Activated CD4-positive, alpha-beta T cell treated with anti-CD3 and anti-CD28 coated beads for 4 hours (primary cell): ENCODE measurements around the gene MXD3.

ENCODE experiments used
- DNase-seq, 2 donors: peaks; one replicate each; pipeline ENCODE4 v3.0.0-alpha.2; 2020

The MXD3 gene

DNA sequence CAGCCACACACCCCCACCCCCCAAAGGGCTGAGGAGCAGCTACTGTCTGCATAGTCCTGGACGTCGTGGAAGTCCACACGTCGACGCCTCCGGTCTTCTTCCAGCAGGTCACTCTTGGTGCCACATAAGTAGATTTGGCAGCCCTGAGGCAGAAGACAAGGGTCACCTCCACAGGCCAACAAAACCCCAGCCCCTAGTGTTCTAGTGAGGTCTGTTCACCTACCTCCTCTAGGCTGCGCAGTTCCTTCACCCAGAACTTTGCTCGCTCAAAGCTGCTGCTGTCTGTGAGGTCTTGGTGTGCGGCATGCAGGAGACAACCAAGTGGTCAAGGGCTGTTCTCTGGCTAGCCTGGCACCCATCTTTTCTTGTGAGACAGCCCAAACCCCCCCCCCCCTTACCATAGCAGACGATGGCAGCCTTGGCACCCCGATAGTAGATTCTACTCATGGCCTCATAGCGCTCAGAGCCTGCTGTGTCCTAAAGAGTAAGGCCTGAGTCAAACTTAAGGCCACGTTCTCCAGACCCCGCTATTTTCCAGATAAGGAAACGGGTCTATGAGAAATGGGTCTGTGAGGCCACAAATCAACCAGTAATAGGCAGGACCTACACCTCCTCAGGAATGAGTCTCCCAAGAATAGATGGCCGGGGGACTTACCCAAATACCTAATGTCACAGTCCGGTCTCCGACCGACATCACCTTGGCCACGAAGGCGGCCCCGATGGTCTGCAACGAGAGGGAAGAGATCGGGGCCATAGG lies 9.2 kb downstream of the MXD3 start:
- DNase-seq, result no peak

DNA sequence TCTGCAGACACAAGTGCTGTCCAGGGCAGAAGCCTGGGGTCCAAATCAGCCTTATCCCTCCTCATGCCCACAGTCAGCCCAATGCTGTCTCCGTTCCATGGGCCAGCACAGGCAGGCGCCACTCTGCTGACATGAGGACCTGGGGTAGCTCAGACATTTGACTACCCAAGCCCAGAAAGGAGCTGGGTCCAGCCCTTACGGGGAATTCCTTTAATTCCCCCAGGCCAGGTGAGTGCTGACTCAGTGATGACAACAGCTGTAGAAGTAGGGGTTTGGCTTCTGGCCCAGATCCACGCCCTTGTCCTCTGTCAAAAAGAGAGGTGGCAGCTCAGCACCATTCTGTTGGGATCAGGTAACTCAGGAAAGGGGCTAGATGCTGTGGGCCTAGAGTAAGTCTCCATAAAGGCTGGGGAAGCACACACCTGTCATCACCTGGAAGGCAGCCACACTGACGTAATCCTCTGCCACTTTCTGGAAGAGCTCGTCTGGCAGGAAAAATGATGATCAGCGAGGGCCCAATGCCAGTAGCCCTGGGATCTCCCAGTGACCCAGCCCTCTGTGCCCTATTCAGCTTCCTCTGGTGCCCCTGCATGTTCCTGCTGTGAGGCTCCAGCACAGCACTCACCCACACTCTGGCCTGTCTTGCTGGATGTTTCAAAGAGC lies 10.1 kb downstream of the MXD3 start:
- DNase-seq, result no peak

DNA sequence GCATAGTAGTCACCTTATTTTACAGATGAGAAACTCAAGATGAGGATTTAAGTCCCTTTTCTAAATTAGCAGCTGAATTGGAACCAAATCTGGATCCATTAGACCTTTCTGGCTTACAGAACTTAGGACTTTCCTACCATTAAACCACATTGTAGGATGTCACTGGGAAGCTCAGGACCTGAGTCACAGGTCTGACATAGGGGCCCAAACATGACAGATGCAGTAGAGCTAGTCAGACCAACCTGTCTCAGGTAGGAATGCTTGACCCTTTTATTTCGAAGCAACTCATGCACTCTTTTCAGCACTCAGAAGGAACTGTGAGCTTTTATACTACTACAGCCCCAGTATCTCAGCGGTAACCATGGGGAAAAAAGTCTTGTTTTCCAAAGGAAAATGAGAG lies 10.7 kb downstream of the MXD3 start:
- DNase-seq, result no peak

DNA sequence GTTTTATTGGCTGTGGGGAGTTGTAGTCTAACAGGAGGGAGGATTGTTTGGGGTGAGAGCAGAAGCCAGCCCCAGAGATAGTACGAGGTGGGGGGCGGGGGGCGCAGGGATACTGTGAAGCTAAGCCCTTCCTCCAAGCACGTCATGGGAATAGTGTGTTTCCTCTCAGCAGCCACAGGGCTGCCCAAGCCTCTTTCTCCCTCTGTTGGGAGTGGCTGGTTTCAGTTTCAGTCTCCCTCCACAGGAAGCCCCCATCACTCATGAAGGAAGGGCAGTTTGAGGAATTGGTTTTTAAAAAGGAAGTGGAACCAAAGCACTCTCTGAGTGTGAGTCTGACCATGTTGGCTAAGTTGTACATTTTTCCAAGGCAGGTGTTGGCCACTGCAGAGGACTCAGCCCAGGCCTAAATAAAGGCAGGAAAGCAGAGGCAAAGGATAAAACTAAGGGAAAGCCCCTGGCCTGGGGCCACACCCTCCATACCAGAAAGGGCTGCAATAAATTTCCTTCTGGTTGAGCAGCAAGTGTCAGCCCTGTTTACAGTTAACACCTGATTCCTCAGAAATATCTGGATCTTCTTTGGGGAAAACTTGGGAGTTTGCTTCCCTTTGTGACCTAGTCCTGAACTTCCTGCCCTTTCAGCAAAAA lies 11.3 kb downstream of the MXD3 start:
- DNase-seq, result peak; percentile 53 to 54

DNA sequence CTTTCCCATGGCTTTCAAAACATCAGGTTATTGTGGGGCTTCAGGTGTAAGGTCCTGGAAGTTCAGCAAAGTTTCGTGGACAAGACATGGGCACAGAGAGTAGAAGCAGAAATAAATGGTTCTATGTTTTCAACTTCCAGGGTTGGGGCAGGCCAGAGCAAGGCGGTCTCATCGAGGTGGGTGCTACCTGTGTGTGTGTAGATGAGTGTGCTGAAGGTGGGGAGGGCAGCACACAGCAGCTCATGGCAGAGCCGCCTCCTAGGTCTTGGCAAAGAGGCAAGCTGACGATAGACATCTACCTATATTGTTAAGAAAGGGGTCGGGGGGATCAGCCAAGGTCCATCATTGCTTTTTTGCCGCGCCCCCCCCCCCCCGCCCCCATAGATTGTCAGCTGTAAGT lies 12.0 kb downstream of the MXD3 start:
- DNase-seq, result no peak

DNA sequence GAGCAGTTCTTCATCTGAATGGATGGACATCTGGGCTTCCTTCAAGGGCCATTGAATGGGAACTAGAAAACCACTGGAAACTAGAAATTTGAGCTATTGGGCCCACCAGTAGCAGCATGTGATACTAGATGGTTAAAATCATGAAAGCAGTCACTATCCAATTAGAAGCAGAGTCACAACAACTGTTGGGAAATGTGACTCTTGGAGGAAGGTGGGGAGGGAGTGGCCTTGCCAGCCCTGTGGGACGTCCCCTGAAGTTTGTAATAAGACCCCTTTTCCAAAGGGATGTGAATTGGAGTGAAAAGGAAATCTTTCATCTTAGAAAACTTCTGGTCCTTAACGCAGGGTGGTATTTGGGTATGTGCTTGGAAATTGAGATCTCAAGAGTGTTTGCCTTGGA lies 13.8 kb downstream of the MXD3 start:
- no peak for DNase-seq

DNA sequence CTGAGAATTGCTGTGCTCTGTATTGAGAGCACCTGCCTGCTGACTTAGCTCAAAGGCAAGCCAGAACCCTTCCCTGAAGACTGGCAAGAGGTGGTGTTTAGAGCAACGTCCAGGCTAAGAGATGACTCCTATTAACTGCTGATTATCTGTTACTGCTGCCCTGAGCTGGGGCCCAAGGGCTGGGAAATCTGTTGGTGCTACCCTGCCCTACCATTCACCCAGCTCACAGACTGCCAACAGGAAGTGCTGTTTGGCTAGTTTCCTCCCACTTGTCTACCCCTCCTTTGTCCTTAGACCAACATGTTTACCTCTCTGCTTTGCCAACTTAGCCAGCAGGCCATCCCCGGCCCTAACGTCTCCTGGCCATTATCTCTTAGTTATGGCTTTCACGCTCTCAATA lies 15.1 kb downstream of the MXD3 start:
- DNase-seq, result no peak

DNA sequence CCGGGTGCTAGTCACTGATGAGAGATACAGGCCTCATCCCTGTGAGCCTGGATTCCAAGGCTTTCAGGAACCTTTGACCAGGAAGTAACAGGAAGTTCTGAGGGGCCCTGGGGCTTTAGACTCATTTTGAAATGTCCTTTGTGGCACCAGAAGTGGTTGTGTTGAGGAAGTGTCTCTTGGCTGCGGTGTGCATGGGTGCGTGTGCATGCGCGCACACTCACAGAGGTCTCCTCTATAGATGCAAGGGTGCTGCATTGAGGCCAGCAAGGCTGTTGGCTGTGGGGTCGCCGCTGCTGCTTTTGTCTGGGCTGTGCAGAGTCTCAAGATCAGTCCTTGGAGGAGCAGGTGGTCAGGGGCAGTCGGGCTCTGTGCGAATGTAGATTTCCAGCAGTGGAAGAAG lies 15.8 kb downstream of the MXD3 start:
- no peak for DNase-seq

DNA sequence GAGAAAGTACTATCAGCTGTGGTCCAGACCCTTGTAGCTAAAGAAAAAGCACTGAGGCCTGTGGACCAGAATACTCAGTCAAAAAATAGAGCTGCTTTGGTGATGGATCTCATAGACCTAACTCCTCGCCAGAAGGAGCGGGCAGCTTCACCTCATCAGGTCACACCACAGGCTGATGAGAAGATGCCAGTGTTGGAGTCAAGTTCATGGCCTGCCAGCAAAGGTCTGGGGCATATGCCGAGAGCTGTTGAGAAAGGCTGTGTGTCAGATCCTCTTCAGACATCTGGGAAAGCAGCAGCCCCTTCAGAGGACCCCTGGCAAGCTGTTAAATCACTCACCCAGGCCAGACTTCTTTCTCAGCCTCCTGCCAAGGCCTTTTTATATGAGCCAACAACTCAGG lies 17.1 kb downstream of the MXD3 start:
- no peak for DNase-seq

DNA sequence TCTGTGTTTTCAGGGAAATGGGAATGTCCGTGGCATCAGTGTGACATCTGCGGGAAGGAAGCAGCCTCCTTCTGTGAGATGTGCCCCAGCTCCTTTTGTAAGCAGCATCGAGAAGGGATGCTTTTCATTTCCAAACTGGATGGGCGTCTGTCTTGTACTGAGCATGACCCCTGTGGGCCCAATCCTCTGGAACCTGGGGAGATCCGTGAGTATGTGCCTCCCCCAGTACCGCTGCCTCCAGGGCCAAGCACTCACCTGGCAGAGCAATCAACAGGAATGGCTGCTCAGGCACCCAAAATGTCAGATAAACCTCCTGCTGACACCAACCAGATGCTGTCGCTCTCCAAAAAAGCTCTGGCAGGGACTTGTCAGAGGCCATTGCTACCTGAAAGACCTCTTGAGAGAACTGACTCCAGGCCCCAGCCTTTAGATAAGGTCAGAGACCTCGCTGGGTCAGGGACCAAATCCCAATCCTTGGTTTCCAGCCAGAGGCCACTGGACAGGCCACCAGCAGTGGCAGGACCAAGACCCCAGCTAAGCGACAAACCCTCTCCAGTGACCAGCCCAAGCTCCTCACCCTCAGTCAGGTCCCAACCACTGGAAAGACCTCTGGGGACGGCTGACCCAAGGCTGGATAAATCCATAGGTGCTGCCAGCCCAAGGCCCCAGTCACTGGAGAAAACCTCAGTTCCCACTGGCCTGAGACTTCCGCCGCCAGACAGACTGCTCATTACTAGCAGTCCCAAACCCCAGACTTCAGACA lies 17.7 kb downstream of the MXD3 start:
- no peak for DNase-seq

DNA sequence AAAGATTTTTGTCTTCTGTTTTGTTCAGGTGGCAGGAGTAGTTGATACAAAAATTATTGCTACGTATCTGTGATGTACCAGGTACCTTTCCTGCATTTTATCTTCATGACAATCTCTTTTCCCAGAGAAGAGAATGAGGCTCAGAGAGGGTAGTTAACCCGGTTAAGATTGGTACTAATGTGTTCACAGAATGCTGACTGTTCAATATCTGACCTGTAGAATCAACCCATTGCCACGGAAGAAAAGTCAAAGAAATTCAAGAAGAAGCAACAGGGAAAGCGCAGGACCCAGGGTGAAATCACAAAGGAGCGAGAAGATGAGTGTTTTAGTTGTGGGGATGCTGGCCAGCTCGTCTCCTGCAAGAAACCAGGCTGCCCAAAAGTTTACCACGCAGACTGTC lies 20.0 kb downstream of the MXD3 start:
- DNase-seq, result no peak

DNA sequence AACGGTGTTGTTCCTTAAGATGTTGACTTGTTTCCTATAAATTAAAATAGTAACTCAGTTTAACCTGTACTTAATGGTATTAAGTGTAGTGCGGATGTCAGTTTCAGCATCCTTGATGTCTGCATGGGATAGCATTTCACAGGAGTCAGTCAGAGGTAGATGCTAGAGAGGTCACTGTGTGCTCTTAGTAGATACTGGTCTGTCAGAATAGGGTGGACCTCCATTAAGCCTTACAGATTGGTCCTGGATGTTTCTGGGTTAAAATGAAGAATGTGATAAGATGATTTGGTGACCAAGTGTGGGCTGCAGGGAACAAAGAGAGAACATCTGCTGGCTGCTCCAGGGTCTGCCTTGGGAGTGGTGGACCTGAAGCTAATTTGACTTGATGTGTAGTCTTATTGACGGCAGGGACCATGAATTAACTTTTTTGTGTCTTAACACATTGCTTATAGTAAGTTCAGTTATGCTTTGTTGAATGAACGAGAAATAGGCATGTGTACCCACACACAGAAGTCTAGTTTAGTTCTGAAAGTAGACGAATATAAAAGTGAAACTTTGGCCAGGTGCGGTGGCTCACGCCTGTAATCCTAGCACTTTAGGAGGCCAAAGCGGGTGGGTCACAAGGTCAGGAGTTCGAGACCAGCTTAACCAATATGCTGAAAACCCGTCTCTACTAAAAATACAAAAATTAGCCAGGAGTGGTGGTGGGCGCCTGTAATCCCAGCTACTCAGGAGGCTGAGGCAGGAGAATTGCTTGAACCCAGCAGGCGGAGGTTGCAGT lies 20.7 kb downstream of the MXD3 start:
- no peak for DNase-seq

DNA sequence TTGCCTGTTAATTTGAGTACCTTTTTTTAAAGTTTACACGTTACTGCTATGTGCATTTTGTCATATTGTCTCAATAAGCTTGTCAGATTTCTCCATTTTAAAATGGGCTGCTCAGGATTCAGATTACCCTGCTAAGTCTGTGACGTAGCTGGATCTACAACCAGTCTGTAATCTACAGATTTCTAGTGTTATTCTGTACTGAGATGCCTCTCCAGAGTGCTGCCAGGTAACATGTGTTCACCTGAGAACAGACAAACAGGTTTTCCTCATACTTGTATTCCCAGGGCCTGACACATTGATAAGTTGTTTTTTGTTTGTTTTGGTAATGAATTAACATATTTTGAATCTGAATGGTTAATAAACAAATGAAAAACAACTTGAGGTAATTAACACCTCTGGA lies 23.5 kb downstream of the MXD3 start:
- no peak for DNase-seq

DNA sequence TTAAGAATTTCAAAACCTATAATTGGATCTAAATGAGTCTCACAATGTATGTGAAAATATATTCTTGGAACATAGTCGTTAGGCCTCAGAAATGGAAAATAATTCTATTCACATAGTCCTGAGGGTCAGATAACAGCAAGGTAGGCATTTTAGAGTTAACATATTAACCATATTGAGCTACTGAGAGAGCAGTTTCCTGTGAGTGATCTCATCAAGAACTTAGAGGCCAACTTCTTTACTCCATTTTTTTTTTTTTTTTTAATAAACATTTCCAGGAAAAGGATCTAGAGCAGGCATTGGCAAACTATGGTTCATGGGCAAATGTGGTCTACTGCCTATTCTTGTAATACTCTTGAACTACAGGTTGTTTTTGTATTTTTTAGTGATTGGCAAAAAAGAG lies 34.8 kb downstream of the MXD3 start:
- no peak for DNase-seq

DNA sequence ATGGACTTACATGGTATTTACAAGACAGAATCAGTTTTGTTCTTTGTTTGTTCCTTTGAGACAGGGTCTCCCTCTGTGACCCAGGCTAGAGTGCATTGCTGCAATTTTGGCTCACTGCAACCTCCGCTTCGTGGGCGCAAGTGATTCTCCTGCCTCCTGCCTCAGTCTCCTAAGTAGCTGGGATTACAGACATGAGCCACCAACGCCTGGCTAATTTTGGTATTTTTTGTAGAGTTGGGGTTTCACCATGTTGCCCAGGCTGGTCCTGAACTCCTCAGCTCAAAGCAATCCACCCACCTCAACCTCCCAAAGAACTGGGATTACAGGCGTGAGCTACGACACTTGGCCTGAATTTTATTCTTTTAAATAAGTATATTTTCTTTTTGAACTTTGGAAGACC lies 35.8 kb downstream of the MXD3 start:
- no peak for DNase-seq

DNA sequence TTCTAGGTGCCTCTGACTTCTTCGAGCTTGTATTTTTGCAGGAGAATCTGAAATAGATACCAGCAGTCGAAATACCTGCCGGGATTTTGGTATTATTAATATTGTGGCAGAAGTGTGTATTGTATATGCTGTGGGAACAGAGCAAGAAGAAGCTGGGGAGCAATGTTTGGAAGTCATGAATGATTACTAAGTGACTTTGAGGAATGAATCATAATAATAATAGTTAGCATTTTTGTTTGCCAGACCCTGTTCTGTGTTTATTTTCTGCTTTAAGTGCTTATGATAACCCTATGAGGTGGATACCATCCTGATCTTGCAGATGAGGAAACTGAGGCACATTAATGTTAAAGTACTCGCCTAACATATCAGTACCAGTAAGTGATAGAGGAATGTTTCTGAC lies 40.6 kb downstream of the MXD3 start:
- DNase-seq, result no peak

DNA sequence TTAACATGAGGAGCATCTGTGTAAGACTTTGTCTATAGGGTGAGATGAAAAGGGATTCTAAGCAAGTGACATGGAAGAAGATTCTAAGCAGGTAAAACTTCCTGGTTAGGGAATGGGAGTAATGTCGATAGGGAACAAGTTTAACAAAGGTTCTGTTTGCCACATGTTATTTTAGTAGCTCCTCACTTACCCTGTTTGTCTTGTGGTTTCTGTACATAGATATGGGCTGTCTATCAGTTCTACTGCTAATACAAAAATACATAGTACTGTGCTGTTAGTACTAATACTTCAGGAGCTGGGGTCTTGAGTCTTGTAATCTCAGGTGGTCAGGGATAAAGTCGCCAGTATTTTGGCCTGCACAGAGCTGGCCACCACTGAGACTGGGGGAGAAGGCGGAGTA lies 41.0 kb downstream of the MXD3 start:
- no peak for DNase-seq

DNA sequence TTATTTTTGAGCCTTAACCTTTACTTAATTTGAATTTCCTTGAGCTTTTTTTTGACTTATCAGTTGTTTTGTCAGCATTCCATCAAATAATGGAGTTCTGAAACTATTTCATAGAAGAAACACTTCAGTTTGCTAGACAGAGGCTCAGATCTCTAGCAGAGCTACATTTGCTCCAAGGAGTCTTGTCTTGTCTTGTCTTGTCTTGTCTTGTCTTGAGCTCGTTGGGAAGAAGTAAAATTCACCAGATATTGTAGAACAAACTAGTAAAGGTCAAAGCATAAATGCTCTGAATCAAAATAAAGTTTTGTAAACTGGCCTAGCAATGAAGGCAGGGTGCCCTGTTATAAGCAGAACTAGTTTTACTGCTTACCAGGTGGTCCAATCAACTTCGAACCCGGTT lies 41.7 kb downstream of the MXD3 start:
- DNase-seq, result no peak

DNA sequence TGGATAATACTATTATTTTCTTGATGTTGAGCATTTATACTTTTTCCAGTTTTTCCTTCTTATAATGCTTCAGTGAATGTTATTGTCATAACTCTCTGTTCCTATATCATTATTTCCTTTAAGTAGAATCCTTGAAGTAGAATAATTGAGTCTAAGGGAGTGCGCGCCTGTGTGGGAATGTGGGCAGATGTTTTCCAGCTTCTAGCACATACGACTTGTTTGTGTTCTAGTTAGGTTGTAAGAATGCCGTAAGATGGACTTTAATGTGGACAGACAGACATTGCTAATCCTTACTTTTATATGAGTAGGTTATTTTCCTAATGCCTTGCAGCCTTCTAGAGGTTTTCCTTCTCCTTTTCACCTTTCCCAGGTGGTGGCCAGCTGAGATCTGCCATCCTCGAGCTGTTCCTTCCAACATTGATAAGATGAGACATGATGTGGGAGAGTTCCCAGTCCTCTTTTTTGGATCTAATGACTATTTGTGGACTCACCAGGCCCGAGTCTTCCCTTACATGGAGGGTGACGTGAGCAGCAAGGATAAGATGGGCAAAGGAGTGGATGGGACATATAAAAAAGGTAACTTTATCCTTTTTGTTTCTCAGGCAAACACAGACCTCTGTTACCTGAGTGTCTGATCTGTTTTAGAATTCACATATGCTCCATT lies 42.3 kb downstream of the MXD3 start:
- DNase-seq, result no peak

DNA sequence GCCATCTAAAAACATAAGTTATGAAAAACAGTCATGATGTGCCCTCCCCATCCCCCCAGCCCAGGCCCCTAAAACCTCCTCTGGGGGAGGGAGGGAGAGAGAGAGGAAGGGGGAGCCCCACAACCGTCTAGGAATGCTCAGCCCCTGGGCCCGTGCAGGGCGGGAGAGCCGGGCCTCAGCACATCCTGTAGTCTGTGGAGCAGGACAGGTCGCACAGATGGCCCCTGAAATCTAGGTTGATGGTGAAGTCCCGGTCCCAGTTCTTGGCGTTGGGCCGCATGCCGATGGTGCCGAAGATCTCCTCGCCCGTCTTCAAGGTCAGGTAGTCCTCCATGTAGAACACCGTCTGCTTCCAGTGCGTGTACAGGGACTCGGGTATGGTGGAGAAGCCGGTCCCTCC lies 46.3 kb downstream of the MXD3 start:
- no peak for DNase-seq

DNA sequence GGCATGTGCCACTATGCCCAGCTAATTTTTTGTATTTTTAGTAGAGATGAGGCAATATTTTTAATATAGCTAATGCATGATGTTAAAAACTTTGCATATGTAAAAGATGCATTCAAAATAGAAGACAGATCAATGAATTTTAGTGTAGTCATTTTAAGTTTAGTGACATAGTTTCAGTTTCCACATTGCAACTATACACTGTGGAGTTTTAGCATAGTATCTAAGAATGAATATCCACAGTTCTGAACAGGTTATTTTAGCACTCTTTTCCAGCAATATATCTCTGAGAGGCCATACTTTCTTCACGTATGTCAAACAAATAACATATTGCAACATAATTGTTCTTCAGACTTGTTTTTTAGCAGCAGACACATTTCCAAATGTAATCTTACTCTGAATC lies 47.5 kb downstream of the MXD3 start:
- DNase-seq, result no peak

DNA sequence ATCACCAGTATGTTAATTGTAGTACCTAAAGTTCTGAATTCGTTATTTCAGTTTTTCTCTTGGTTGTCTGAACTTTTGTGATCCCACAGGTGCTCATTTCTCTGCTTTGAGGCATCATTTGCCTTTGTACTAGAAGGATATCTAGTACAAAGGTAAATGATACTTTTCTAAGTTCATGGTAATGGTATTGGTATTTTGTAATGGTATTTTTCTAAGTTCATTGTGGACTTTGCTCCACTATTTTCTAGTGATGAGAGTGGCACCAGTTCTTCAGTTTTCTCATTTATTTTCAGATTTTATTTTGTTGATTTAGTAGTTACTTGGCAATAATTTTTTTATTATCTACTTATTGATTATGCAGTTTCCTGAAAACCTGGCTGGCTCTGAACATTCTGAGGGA lies 50.2 kb downstream of the MXD3 start:
- no peak for DNase-seq
